Measurements from ENCODE around the gene NEURL1.

- TF ChIP-seq CTCF (IDR thresholded peaks at IDR 0.05) (no peak), POLR2A (IDR thresholded peaks at IDR 0.05) (no peak), POLR2AphosphoS5 (IDR thresholded peaks at IDR 0.05; ENCODE audit: insufficient read depth in 1 of 2, low read depth in 1 of 2) (no peak)
These were observed 40.3 kb downstream of the NEURL1 start for GRCh38 chr10:103533827-103534226.

All from vagina (tissue), 2 donors.